ENCODE measurements around the gene DIP2C.
A peak's percentile ranks its signal among the peaks of the same experiment; 100 is the strongest.
"Not testable (repeated sequence)": the region's sequence is repeated elsewhere in the genome, so short reads cannot be mapped to it uniquely, and the experiment has no call there.

DIP2C gene

GRCh38 chr10:485776-486175, 203.7 kb downstream of the DIP2C start:
- peaks cover 3% of the 10 kb centered on the region for H3K27me3 Mint-ChIP-seq
- H3K27ac Mint-ChIP-seq = peak overlapping the region; percentile 67
- H3K9me3 Mint-ChIP-seq = no peaks in the 10 kb centered on the region
- H3K4me3 Mint-ChIP-seq = peak overlapping the region; percentile 80
- DNase-seq = peak; percentile 25
- H3K36me3 Mint-ChIP-seq (ENCODE audit: low read depth) = no peaks in the 10 kb centered on the region
- H3K4me1 Mint-ChIP-seq (ENCODE audit: low read depth) = peaks cover 22% of the 10 kb centered on the region

GRCh38 chr10:484925-485661, 204.4 kb downstream of the DIP2C start:
- Mint-ChIP-seq H3K4me3 (peak overlapping the region; percentile 80), H3K27me3 (peaks cover under 1% of the 10 kb centered on the region), H3K4me1 (ENCODE audit: low read depth) (peaks cover 22% of the 10 kb centered on the region), H3K27ac (peak overlapping the region; percentile 90), H3K36me3 (ENCODE audit: low read depth) (no peaks in the 10 kb centered on the region), H3K9me3 (no peaks in the 10 kb centered on the region)
- DNase-seq = peak; percentile 60

- DNase-seq = no peak
- no peaks in the 10 kb centered on the region for H3K9me3 Mint-ChIP-seq
- H3K27me3 Mint-ChIP-seq = no peaks in the 10 kb centered on the region
- H3K4me1 Mint-ChIP-seq (ENCODE audit: low read depth) = peaks cover 22% of the 10 kb centered on the region
- H3K4me3 Mint-ChIP-seq = peak overlapping the region; percentile 80
- H3K36me3 Mint-ChIP-seq (ENCODE audit: low read depth) = no peaks in the 10 kb centered on the region
- peak overlapping the region; percentile 90 for H3K27ac Mint-ChIP-seq
Observed at GRCh38 chr10:484441-484924, 205.0 kb downstream of the DIP2C start.

GRCh38 chr10:483261-483660, 206.2 kb downstream of the DIP2C start:
- H3K36me3 Mint-ChIP-seq (ENCODE audit: low read depth) = no peaks in the 10 kb centered on the region
- H3K27ac Mint-ChIP-seq = no peak overlapping the region
- H3K4me3 Mint-ChIP-seq = no peak overlapping the region
- H3K9me3 Mint-ChIP-seq = no peaks in the 10 kb centered on the region
- peaks cover 24% of the 10 kb centered on the region for H3K4me1 Mint-ChIP-seq (ENCODE audit: low read depth)
- H3K27me3 Mint-ChIP-seq = no peaks in the 10 kb centered on the region
- DNase-seq = peak; percentile 22

- Mint-ChIP-seq H3K36me3 (ENCODE audit: low read depth) (no peaks in the 10 kb centered on the region), H3K4me3 (no peak overlapping the region), H3K4me1 (ENCODE audit: low read depth) (peaks cover 24% of the 10 kb centered on the region), H3K9me3 (no peaks in the 10 kb centered on the region), H3K27me3 (no peaks in the 10 kb centered on the region), H3K27ac (no peak overlapping the region)
- DNase-seq = peak; percentile 20
Observed at GRCh38 chr10:482848-483247, 206.6 kb downstream of the DIP2C start.

- Mint-ChIP-seq H3K36me3 (ENCODE audit: low read depth) (no peaks in the 10 kb centered on the region), H3K4me1 (ENCODE audit: low read depth) (peaks cover 24% of the 10 kb centered on the region), H3K27me3 (no peaks in the 10 kb centered on the region), H3K27ac (no peak overlapping the region), H3K9me3 (peaks cover under 1% of the 10 kb centered on the region), H3K4me3 (no peak overlapping the region)
- peak; percentile 18 for DNase-seq
Observed at GRCh38 chr10:482051-482501, 207.4 kb downstream of the DIP2C start.

GRCh38 chr10:481628-482027, 207.8 kb downstream of the DIP2C start:
- Mint-ChIP-seq H3K36me3 (ENCODE audit: low read depth) (no peaks in the 10 kb centered on the region), H3K27me3 (no peaks in the 10 kb centered on the region), H3K27ac (no peak overlapping the region), H3K9me3 (peaks cover 3% of the 10 kb centered on the region), H3K4me3 (no peak overlapping the region), H3K4me1 (ENCODE audit: low read depth) (peaks cover 27% of the 10 kb centered on the region)
- peak; percentile 17 for DNase-seq

GRCh38 chr10:480928-481552, 208.4 kb downstream of the DIP2C start:
- Mint-ChIP-seq H3K4me1 (ENCODE audit: low read depth) (peaks cover 22% of the 10 kb centered on the region), H3K9me3 (peaks cover 3% of the 10 kb centered on the region), H3K4me3 (no peak overlapping the region), H3K27me3 (no peaks in the 10 kb centered on the region), H3K36me3 (ENCODE audit: low read depth) (no peaks in the 10 kb centered on the region), H3K27ac (no peak overlapping the region)
- peak; percentile 11 for DNase-seq

GRCh38 chr10:480498-480927, 209.0 kb downstream of the DIP2C start:
- H3K27me3 Mint-ChIP-seq = no peaks in the 10 kb centered on the region
- peak; percentile 8 for DNase-seq
- H3K27ac Mint-ChIP-seq = no peak overlapping the region
- H3K9me3 Mint-ChIP-seq = peaks cover 3% of the 10 kb centered on the region
- no peaks in the 10 kb centered on the region for H3K36me3 Mint-ChIP-seq (ENCODE audit: low read depth)
- H3K4me1 Mint-ChIP-seq (ENCODE audit: low read depth) = peaks cover 19% of the 10 kb centered on the region
- no peak overlapping the region for H3K4me3 Mint-ChIP-seq

GRCh38 chr10:479706-480497, 209.6 kb downstream of the DIP2C start:
- not testable (repeated sequence) for H3K4me3 Mint-ChIP-seq; H3K36me3 Mint-ChIP-seq (ENCODE audit: low read depth); H3K27ac Mint-ChIP-seq; H3K27me3 Mint-ChIP-seq; H3K9me3 Mint-ChIP-seq
- peaks cover 16% of the 10 kb centered on the region for H3K4me1 Mint-ChIP-seq (ENCODE audit: low read depth)
- DNase-seq = peak; percentile 12

GRCh38 chr10:478471-479245, 210.8 kb downstream of the DIP2C start:
- Mint-ChIP-seq H3K27ac (peak overlapping the region; percentile 5), H3K4me3 (no peak overlapping the region), H3K9me3 (peaks cover 3% of the 10 kb centered on the region), H3K27me3 (no peaks in the 10 kb centered on the region), H3K4me1 (ENCODE audit: low read depth) (peaks cover 9% of the 10 kb centered on the region), H3K36me3 (ENCODE audit: low read depth) (no peaks in the 10 kb centered on the region)
- DNase-seq = peak; percentile 25

- Mint-ChIP-seq H3K4me3 (no peak overlapping the region), H3K27ac (no peak overlapping the region), H3K27me3 (no peaks in the 10 kb centered on the region), H3K36me3 (ENCODE audit: low read depth) (no peaks in the 10 kb centered on the region), H3K9me3 (peaks cover 3% of the 10 kb centered on the region), H3K4me1 (ENCODE audit: low read depth) (peaks cover 5% of the 10 kb centered on the region)
- DNase-seq = no peak
Observed at GRCh38 chr10:477620-478019, 211.8 kb downstream of the DIP2C start.

GRCh38 chr10:476455-476780, 213.1 kb downstream of the DIP2C start:
- Mint-ChIP-seq H3K4me3 (no peak overlapping the region), H3K4me1 (ENCODE audit: low read depth) (peaks cover 7% of the 10 kb centered on the region), H3K27ac (no peak overlapping the region), H3K36me3 (ENCODE audit: low read depth) (no peaks in the 10 kb centered on the region), H3K9me3 (peaks cover 3% of the 10 kb centered on the region), H3K27me3 (no peaks in the 10 kb centered on the region)
- DNase-seq = peak; percentile 13

All from activated T-cell treated with anti-CD3 and anti-CD28 coated beads, Interleukin-2, amount 50 U/mL, for 24 hours (primary cell).